Measurements from ENCODE around the gene LAMA2. TPM values are rescaled to one million over a fixed set of nuclear protein-coding genes. Genes with fewer than 3 reads are reported as not detected.

Gene LAMA2
- total and polyA plus RNA-seq, 2 donors (not counting 3 experiments of a cell fraction or from before 2014, with no cell fraction given), result 0.51 to 0.75 TPM

DNA sequence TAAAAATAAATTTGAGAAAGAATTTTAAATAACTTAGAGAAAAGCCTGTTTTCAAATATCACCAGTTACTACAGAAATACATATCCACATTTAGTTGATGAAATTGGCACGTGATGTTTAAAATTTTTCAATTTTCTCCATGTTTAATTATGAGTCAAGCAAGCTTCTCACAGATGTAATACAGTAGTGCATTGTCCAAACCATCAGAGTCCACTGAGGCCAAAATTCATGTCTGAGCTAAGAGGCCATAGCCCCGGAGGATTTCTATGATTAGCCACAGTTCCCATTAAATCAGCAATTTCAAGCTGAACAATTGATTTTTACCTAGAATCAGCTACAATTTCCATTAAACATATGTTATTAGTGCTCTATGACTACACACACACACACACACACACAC is 387.0 kb downstream of the LAMA2 start:
- H3K9me3 ChIP-seq (replicated peaks; ENCODE audit: control insufficient read depth, insufficient read depth, low read length), result no peaks in the 10 kb centered on the region
- H2AFZ ChIP-seq (ENCODE audit: low read depth, low read length), result no peak overlapping the region
- H4K20me1 ChIP-seq (replicated peaks; ENCODE audit: control insufficient read depth, extremely low read depth, insufficient read depth, low read length), result no peaks in the 10 kb centered on the region
- dilution Hi-C loops (cut with MboI; ENCODE audit: extremely low pct_ligation_motif_present, low sequenced_read_pairs), result no loop called here
- H3K4me3 ChIP-seq (replicated peaks in 1 of 3; ENCODE audit: insufficient read depth in 1 of 3, low read depth in 1 of 3, low read length in 3 of 3), result no peak overlapping the region
- no peaks in the 10 kb centered on the region for H3K79me2 ChIP-seq (ENCODE audit: control insufficient read depth, insufficient read depth, low read length)
- ChIA-PET POLR2A (no interaction called here), CTCF (interaction anchor here (0.7 to 3.6 kb wide), 6 partner anchors 10 to 290 kb away, joined by 3 to 16 read pairs (median 10); no protein-coding TSS in a partner anchor)
- no peaks in the 10 kb centered on the region for H3K36me3 ChIP-seq (ENCODE audit: control insufficient read depth in 2 of 2, extremely low read depth in 1 of 2, insufficient read depth in 2 of 2, low read length in 2 of 2)
- no peak for TF ChIP-seq CTCF (IDR thresholded peaks at IDR 0.05; ENCODE audit: extremely low read depth in 1 of 2, insufficient read depth in 1 of 2, low read depth in 1 of 2, low read length in 2 of 2)
- TF ChIP-seq GATA2 (IDR thresholded peaks at IDR 0.05; ENCODE audit: insufficient read depth, insufficient read length, low read depth, low read length), result no peak
- no peak for TF ChIP-seq EZH2 (IDR thresholded peaks at IDR 0.05; ENCODE audit: borderline replicate concordance, low read depth, low read length, severe bottlenecking)
- TF ChIP-seq MYC (IDR thresholded peaks at IDR 0.05; ENCODE audit: low read depth, low read length), result no peak
- no peak for TF ChIP-seq POLR2AphosphoS5 (IDR thresholded peaks at IDR 0.05; ENCODE audit: insufficient read depth, low read depth, low read length)
- no peak overlapping the region for H3K9ac ChIP-seq (replicated peaks; ENCODE audit: extremely low read depth, insufficient read depth, low read length)
- H3K4me2 ChIP-seq (ENCODE audit: insufficient read depth, low read length), result no peak overlapping the region
- H3K27ac ChIP-seq (ENCODE audit: insufficient read depth, low read depth, low read length), result no peak overlapping the region
- DNase-seq (ENCODE audit: low read depth, low spot score) (no peak), FAIRE-seq (no peak)
- no peaks in the 10 kb centered on the region for H3K4me1 ChIP-seq (ENCODE audit: control insufficient read depth, extremely low read depth, insufficient read depth, low read length)
- intact Hi-C loops (cut with micrococcal nuclease), result no loop called here
- peaks cover 6 to 30% of the 10 kb centered on the region in 2 experiments for H3K27me3 ChIP-seq (ENCODE audit: control insufficient read depth in 2 of 2, insufficient read depth in 2 of 2, low read length in 2 of 2)
- no peaks in the 10 kb centered on the region for H3K9me1 ChIP-seq (replicated peaks; ENCODE audit: control insufficient read depth, extremely low read depth, insufficient read depth, low read length)
- no TSS peak for BruUV-seq (replicated peaks)

DNA sequence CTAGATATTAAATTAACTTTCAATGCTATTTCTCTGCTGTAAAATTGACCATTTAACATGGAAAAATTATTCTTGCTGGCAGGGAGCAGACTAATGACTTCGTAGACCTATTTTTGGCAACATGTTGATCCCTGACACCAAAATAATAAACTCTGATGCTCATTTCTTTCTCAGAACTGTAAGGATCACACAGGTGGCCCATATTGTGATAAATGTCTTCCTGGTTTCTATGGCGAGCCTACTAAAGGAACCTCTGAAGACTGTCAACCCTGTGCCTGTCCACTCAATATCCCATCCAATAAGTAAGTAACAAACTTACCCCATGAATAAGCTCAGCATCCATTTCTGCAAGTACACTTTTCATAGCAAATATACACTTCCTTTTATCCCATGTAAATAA is 387.5 kb downstream of the LAMA2 start:
- POLR2A ChIA-PET, result no interaction called here
- DNase-seq (ENCODE audit: low read depth, low spot score) (no peak), FAIRE-seq (no peak)
- CTCF ChIA-PET, result interaction anchor here (1.3 to 3.6 kb wide), 5 partner anchors 10 to 102 kb away, joined by 3 to 16 read pairs (median 15); no protein-coding TSS in a partner anchor
- Histone ChIP-seq H3K4me1 (ENCODE audit: control insufficient read depth, extremely low read depth, insufficient read depth, low read length) (no peaks in the 10 kb centered on the region), H3K36me3 (ENCODE audit: control insufficient read depth in 2 of 2, extremely low read depth in 1 of 2, insufficient read depth in 2 of 2, low read length in 2 of 2) (no peaks in the 10 kb centered on the region), H3K9me3 (replicated peaks; ENCODE audit: control insufficient read depth, insufficient read depth, low read length) (no peaks in the 10 kb centered on the region), H3K27ac (ENCODE audit: insufficient read depth, low read depth, low read length) (no peak overlapping the region), H3K4me3 (replicated peaks in 1 of 3; ENCODE audit: insufficient read depth in 1 of 3, low read depth in 1 of 3, low read length in 3 of 3) (no peak overlapping the region), H3K79me2 (ENCODE audit: control insufficient read depth, insufficient read depth, low read length) (no peaks in the 10 kb centered on the region), H2AFZ (ENCODE audit: low read depth, low read length) (no peak overlapping the region), H3K9me1 (replicated peaks; ENCODE audit: control insufficient read depth, extremely low read depth, insufficient read depth, low read length) (no peaks in the 10 kb centered on the region), H3K4me2 (ENCODE audit: insufficient read depth, low read length) (no peak overlapping the region), H3K27me3 (ENCODE audit: control insufficient read depth in 2 of 2, insufficient read depth in 2 of 2, low read length in 2 of 2) (peaks cover 6 to 33% of the 10 kb centered on the region in 2 experiments), H3K9ac (replicated peaks; ENCODE audit: extremely low read depth, insufficient read depth, low read length) (no peak overlapping the region), H4K20me1 (replicated peaks; ENCODE audit: control insufficient read depth, extremely low read depth, insufficient read depth, low read length) (no peaks in the 10 kb centered on the region)
- intact Hi-C loops (cut with micrococcal nuclease), result no loop called here
- no TSS peak for BruUV-seq (replicated peaks)
- dilution Hi-C loops (cut with MboI; ENCODE audit: extremely low pct_ligation_motif_present, low sequenced_read_pairs), result no loop called here
- no peak for TF ChIP-seq EZH2 (IDR thresholded peaks at IDR 0.05; ENCODE audit: borderline replicate concordance, low read depth, low read length, severe bottlenecking)
- no peak for TF ChIP-seq MYC (IDR thresholded peaks at IDR 0.05; ENCODE audit: low read depth, low read length)
- TF ChIP-seq GATA2 (IDR thresholded peaks at IDR 0.05; ENCODE audit: insufficient read depth, insufficient read length, low read depth, low read length), result no peak
- TF ChIP-seq FOS (IDR thresholded peaks at IDR 0.05; ENCODE audit: borderline replicate concordance, insufficient read depth, low read length), result no peak
- TF ChIP-seq CTCF (IDR thresholded peaks at IDR 0.05; ENCODE audit: extremely low read depth in 1 of 2, insufficient read depth in 1 of 2, low read depth in 1 of 2, low read length in 2 of 2), result no peak
- no peak for TF ChIP-seq MAX (IDR thresholded peaks at IDR 0.05; ENCODE audit: insufficient read depth, insufficient read length)
- TF ChIP-seq POLR2AphosphoS5 (IDR thresholded peaks at IDR 0.05; ENCODE audit: insufficient read depth, low read depth, low read length), result no peak
- no peak for TF ChIP-seq POLR2A (IDR thresholded peaks at IDR 0.05; ENCODE audit: low read depth, low read length)

All from endothelial cell of umbilical vein (primary cell).